Testis (tissue), 3 donors: ENCODE results near the gene PRIMPOL. TPM values are rescaled to one million over a fixed set of nuclear protein-coding genes. Genes with fewer than 3 reads are reported as not detected.
"Not testable (repeated sequence)": the region's sequence is repeated elsewhere in the genome, so short reads cannot be mapped to it uniquely, and the experiment has no call there.

ENCODE experiments used
- DNase-seq: peaks from one replicate; pipeline ENCODE4 v3.0.0-alpha.2; 2019
- H3K27ac ChIP-seq, 2 donors: fragments of 200-600 bp; sonication (generic); one replicate each; pipeline ENCODE4 v1.5.1; 2019
- H3K27me3 ChIP-seq: fragments of 200-600 bp; sonication (generic); one replicate; pipeline ENCODE4 v1.5.1; 2019
- H3K36me3 ChIP-seq: fragments of 200-600 bp; sonication (generic); one replicate; pipeline ENCODE4 v1.5.1; 2017; ENCODE audit warnings: low read depth; ENCODE audit errors: missing control alignments
- H3K4me1 ChIP-seq: fragments of 200-600 bp; sonication (generic); one replicate; pipeline ENCODE4 v1.5.1; 2019
- H3K4me3 ChIP-seq, 2 donors: fragments of 200-600 bp; sonication (generic); one replicate each; pipeline ENCODE4 v1.5.1; 2017 to 2019
- H3K9me3 ChIP-seq: fragments of 200-600 bp; sonication (generic); one replicate; pipeline ENCODE4 v1.5.1; 2017
- CTCF ChIP-seq, 3 experiments: fragments of 450-650 bp in 2 of 3; fragments of 200-600 bp in 1 of 3; sonication (generic) in 1 of 3; IDR thresholded peaks; one replicate each; pipeline ENCODE4 v1.5.1; 2016 to 2019; ENCODE audit warnings: antibody characterized with exemption in 3 of 3, mild to moderate bottlenecking in 2 of 3, moderate library complexity in 1 of 3
- POLR2A ChIP-seq: fragments of 450-650 bp; IDR thresholded peaks from one replicate; pipeline ENCODE4 v1.6.1; 2017; ENCODE audit warnings: antibody characterized with exemption, mild to moderate bottlenecking, moderate library complexity
- WGBS, 2 donors: methylation state at CpG; one replicate each; pipeline ENCODE4 v1.1.5; 2018; 5-methylcytosine and 5-hydroxymethylcytosine counted together
- intact Hi-C: fragments of 100-400 bp; cut with DNase I; formaldehyde crosslinking; loops from one replicate; pipeline ENCODE4 v1.15.1; 2023; ENCODE audit warnings: low total_unique reads
- polyA plus RNA-seq: library from polyadenylated mRNA; stranded (reverse); fragments of 350-450 nt; fragmentation: Illumina TruSeq; extraction: RNeasy Lipid Tissue Mini Kit (QIAGEN cat#74804); gene quantifications from one replicate; pipeline ENCODE4 v1.2.3, GENCODE V29; 2014; ENCODE audit warnings: low read depth, low replicate concordance; ENCODE audit not compliant: insufficient read depth
- total RNA-seq, 2 donors: library from RNA; depleted of rRNA; stranded (reverse); fragments of >200 nt; gene quantifications; one replicate each; pipeline ENCODE4 v1.2.3, GENCODE V29; 2016

Gene PRIMPOL
- total and polyA plus RNA-seq, 3 donors from 2014 or later, result 16.3 to 18.8 (median 17.6) TPM

DNA sequence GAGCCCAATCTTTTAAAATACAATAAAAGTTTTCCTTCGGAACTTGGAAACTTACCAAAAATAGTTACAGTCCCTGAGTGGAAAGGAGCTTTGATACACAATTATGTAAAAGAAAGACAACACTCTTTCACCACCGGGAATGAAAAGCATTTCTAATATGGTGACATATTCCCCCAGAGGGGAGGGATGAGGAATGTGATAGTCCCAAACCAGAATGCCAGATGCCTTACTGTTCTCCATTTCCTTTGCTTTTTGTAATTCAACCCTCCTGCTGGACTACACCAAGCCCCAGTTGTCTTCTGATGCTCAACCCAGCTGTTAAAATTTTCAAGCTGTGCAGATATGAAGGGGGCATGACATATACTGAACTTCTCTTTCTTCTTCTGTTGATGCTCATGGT is 4.1 kb downstream of the PRIMPOL start:
- Histone ChIP-seq H3K36me3 (no peaks in the 10 kb centered on the region), H3K4me3 (no peak overlapping the region), H3K27me3 (no peaks in the 10 kb centered on the region), H3K27ac (no peak overlapping the region), H3K4me1 (no peaks in the 10 kb centered on the region), H3K9me3 (no peaks in the 10 kb centered on the region)
- intact Hi-C loops, result no loop called here
- TF ChIP-seq CTCF (IDR thresholded peaks at IDR 0.05), result no peak
- no peak for TF ChIP-seq POLR2A
- DNase-seq, result no peak
- WGBS, 2 donors, result 27 to 30% methylated on average over 2 of the region's 2 CpGs

DNA sequence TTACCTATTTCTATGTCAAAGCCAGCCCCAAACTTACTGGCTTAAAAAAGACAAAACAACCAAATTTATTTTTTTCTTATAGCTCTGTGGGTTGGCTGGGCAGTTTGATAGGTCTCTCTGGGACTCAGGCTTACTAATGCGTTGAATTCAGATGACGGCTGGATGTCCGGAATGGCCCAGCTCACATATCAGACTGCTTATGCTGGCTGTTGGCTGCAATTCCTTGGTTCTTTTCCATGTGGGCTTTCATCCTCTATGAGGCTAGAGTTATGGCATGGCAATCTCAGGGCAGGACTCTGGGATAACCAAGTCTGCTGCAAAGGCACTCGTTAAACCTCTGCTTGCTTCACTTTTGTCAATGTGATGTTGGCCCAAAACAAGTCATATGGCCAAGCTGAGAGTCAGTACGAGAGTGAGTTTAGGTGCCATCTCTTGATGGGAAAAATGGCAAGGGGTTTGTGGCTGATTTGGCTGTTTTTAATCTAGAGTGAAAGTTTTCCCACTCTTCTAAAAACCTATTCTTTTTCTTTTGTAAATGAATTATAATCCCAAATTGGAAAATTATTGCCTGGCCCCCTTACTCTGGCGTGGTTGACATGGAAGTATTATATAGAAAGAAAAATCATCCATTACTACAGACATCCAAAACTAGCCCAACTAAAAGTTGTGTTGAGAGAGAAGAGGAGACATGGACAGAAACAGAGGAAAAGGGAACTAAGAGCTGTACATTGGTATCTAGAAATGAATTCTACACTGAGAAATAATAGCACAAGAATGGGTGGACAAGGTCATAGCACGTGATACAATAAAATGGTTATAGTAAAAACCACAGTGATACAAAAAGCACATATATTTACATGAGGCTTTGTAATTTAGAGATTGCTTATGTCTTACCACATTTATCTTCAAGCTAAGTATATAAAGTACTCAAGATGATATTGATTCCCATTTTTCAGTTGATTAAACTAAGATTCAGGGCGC is 6.6 kb downstream of the PRIMPOL start:
- H3K9me3 ChIP-seq, result no peaks in the 10 kb centered on the region
- no peak for DNase-seq
- H3K36me3 ChIP-seq, result no peaks in the 10 kb centered on the region
- H3K4me3 ChIP-seq, result no peak overlapping the region
- H3K27ac ChIP-seq, result no peak overlapping the region
- WGBS, 2 donors, result 94% methylated on average over 8 of the region's 8 CpGs
- intact Hi-C loops, result no loop called here
- H3K27me3 ChIP-seq, result no peaks in the 10 kb centered on the region
- H3K4me1 ChIP-seq, result no peaks in the 10 kb centered on the region
- TF ChIP-seq POLR2A (no peak), CTCF (IDR thresholded peaks at IDR 0.05) (no peak)

DNA sequence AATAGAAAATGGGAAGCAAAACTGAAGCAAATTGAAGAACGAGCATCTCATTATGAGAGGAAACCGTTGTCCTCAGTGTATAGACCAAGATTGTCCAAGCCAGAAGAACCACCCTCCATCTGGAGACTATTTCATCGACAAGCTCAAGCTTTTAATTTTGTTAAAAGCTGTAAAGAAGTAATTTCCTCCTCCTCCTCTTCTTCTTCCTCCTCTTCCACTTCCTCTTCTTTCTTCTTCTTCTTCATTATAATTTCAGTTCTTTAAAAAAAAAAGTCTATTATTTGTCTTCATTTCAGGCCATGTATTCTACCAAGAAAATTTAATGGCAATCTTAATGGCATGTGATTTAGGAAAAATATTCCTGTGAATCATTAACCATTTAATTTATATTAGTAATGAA is 7.6 kb downstream of the PRIMPOL start:
- intact Hi-C loops, result no loop called here
- Histone ChIP-seq H3K36me3 (no peaks in the 10 kb centered on the region), H3K4me1 (no peaks in the 10 kb centered on the region), H3K27ac (no peak overlapping the region), H3K27me3 (no peaks in the 10 kb centered on the region), H3K4me3 (no peak overlapping the region), H3K9me3 (no peaks in the 10 kb centered on the region)
- no peak for DNase-seq
- WGBS, 2 donors, result 80 to 92% methylated on average over 3 of the region's 3 CpGs
- no peak for TF ChIP-seq CTCF (IDR thresholded peaks at IDR 0.05)
- TF ChIP-seq POLR2A, result no peak

GRCh38 chr4:184657820-184658219 is 8.3 kb downstream of the PRIMPOL start:
- H3K4me1 ChIP-seq, H3K4me3 ChIP-seq, H3K27me3 ChIP-seq, H3K9me3 ChIP-seq, H3K36me3 ChIP-seq, DNase-seq, intact Hi-C loops, H3K27ac ChIP-seq: not testable (repeated sequence)
- 96 to 98% methylated on average over 9 of the region's 9 CpGs for WGBS, 2 donors

DNA sequence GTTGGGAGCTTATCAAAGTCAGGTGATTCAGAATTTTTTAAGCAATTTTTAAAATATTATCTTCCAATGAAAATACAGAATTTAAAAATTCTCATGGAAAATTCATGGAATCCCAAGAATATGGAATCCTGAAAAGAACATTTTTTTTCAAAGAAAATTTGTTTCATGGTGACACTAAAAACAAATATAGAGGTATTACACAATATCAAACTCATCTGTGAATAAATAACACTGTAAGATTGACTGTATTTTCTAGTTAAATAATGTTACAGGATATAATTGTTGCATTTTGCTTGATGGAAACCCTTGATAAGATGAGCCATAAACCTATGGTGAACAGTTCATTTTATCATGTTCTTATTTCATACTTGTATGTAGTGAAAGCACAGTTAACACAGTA is 11.4 kb downstream of the PRIMPOL start:
- no peak overlapping the region for H3K27ac ChIP-seq
- no peaks in the 10 kb centered on the region for H3K27me3 ChIP-seq
- no peaks in the 10 kb centered on the region for H3K4me1 ChIP-seq
- intact Hi-C loops, result no loop called here
- DNase-seq, result no peak
- no peaks in the 10 kb centered on the region for H3K9me3 ChIP-seq
- no peak overlapping the region for H3K4me3 ChIP-seq
- no peaks in the 10 kb centered on the region for H3K36me3 ChIP-seq
- no peak for TF ChIP-seq CTCF (IDR thresholded peaks at IDR 0.05)
- no peak for TF ChIP-seq POLR2A
